HepG2 (cell line): Measurements from ENCODE around the gene SLC6A4. TPM values are rescaled to one million over a fixed set of nuclear protein-coding genes. Genes with fewer than 3 reads are reported as not detected.
A peak's percentile ranks its signal among the peaks of the same experiment; 100 is the strongest.

Source experiments
- AGO2 ChIP-seq: fragments of 200-400 bp; formaldehyde crosslinking; optimal IDR thresholded peaks from 2 replicates; pipeline ENCODE3; 2017; ENCODE audit warnings: mild to moderate bottlenecking, low read depth, low read length, moderate library complexity
- GTF3A ChIP-seq: sonication (generic); formaldehyde crosslinking; conservative IDR thresholded peaks from 2 replicates; pipeline ENCODE4 v1.4.0; 2020; ENCODE audit warnings: mild to moderate bottlenecking, missing genetic modification reagents
- GZF1 ChIP-seq: sonication (generic); formaldehyde crosslinking; IDR thresholded peaks from 2 replicates; pipeline ENCODE4 v1.5.1; 2020; ENCODE audit warnings: mild to moderate bottlenecking, missing genetic modification reagents
- HOXA7 ChIP-seq: sonication (generic); formaldehyde crosslinking; IDR thresholded peaks from 2 replicates; pipeline ENCODE4 v1.8.1; 2022; ENCODE audit warnings: mild to moderate bottlenecking, missing genetic modification reagents, moderate library complexity
- MAFK ChIP-seq, 2 experiments: IDR thresholded peaks in 1 of 2; conservative IDR thresholded peaks in 1 of 2; 2 replicates each; pipeline ENCODE4 v1.6.1; 2011; ENCODE audit warnings: improper control_type of control experiment in 2 of 2, low read length in 2 of 2
- NR1H2 ChIP-seq: sonication (generic); formaldehyde crosslinking; IDR thresholded peaks from 2 replicates; pipeline ENCODE4 v1.8.1; 2022; ENCODE audit warnings: low read depth, missing genetic modification reagents, borderline replicate concordance
- PAF1 ChIP-seq: IDR thresholded peaks from 2 replicates; pipeline ENCODE4 v1.6.1; 2016; ENCODE audit warnings: missing genetic modification reagents, missing compliant biosample characterization
- PAWR ChIP-seq: sonication (generic); formaldehyde crosslinking; IDR thresholded peaks from 2 replicates; pipeline ENCODE4 v1.4.0; 2020; ENCODE audit warnings: missing genetic modification reagents, mild to moderate bottlenecking, borderline replicate concordance
- SIX4 ChIP-seq: sonication (generic); formaldehyde crosslinking; IDR thresholded peaks from 2 replicates; pipeline ENCODE4 v1.4.0; 2020; ENCODE audit warnings: missing genetic modification reagents
- SNAPC2 ChIP-seq: sonication (generic); formaldehyde crosslinking; IDR thresholded peaks from 2 replicates; pipeline ENCODE4 v1.8.1; 2022; ENCODE audit warnings: mild to moderate bottlenecking, missing genetic modification reagents
- ZBTB20 ChIP-seq: sonication (generic); formaldehyde crosslinking; IDR thresholded peaks from 2 replicates; pipeline ENCODE4 v1.8.1; 2023; ENCODE audit warnings: missing genetic modification reagents, low read depth, mild to moderate bottlenecking, borderline replicate concordance
- ZBTB3 ChIP-seq: sonication (generic); formaldehyde crosslinking; IDR thresholded peaks from 2 replicates; pipeline ENCODE4 v1.4.0; 2020; ENCODE audit warnings: low read depth, mild to moderate bottlenecking, moderate library complexity, missing genetic modification reagents, borderline replicate concordance
- ZNF143 ChIP-seq: sonication (generic); formaldehyde crosslinking; IDR thresholded peaks from 2 replicates; pipeline ENCODE4 v1.4.0; 2020; ENCODE audit warnings: missing genetic modification reagents
- ZNF180 ChIP-seq: sonication (generic); formaldehyde crosslinking; IDR thresholded peaks from 2 replicates; pipeline ENCODE4 v1.4.0; 2020; ENCODE audit warnings: low read depth, missing genetic modification reagents, borderline replicate concordance
- ZNF547 ChIP-seq: sonication (generic); formaldehyde crosslinking; IDR thresholded peaks from 2 replicates; pipeline ENCODE4 v1.5.1; 2020; ENCODE audit warnings: mild to moderate bottlenecking, missing genetic modification reagents
- polyA plus RNA-seq, 8 experiments: library from polyadenylated mRNA; depleted of rRNA in 3 of 8; stranded (reverse) in 7 of 8; unstranded in 1 of 8; fragments of >200 nt; fragmentation: Illumina TruSeq in 4 of 8; extraction: Trizol in 4 of 8; gene quantifications; 2 replicates each; pipeline versions ENCODE4 v1.2.1 to v1.2.3, GENCODE V29; 2011 to 2016; ENCODE audit warnings: low read depth in 4 of 8, missing spikeins in 1 of 8, mixed read lengths in 1 of 8; ENCODE audit not compliant: insufficient read depth in 1 of 8
- total RNA-seq, 5 experiments: library from RNA; depleted of rRNA; stranded (reverse); fragments of >200 nt; fragmentation: Illumina TruSeq; extraction: Trizol; gene quantifications; 2 replicates each; pipeline ENCODE4 v1.2.3, GENCODE V29; 2016; ENCODE audit warnings: low read depth in 1 of 5
- TF ChIP-seq, protein P1 (sequence below): IDR thresholded peaks from 2 replicates; pipeline ENCODE4 v1.6.1; 2016; ENCODE audit warnings: mild to moderate bottlenecking, missing biosample characterization, missing genetic modification reagents
- TF ChIP-seq, protein P2 (sequence below): IDR thresholded peaks from 2 replicates; pipeline ENCODE4 v1.6.1; 2016; ENCODE audit warnings: low read depth, missing genetic modification reagents, missing compliant biosample characterization
- TF ChIP-seq, protein P3 (sequence below): IDR thresholded peaks from 2 replicates; pipeline ENCODE4 v1.6.1; 2016; ENCODE audit warnings: low read depth, borderline replicate concordance
- TF ChIP-seq, protein P4 (sequence below): sonication (generic); formaldehyde crosslinking; IDR thresholded peaks from 2 replicates; pipeline ENCODE4 v1.5.1; 2020; ENCODE audit warnings: mild to moderate bottlenecking, missing genetic modification reagents, borderline replicate concordance
- TF ChIP-seq, protein P5 (sequence below): sonication (generic); formaldehyde crosslinking; IDR thresholded peaks from 2 replicates; pipeline ENCODE4 v1.4.0; 2020; ENCODE audit warnings: missing genetic modification reagents, borderline replicate concordance

SLC6A4 gene
- total and polyA plus RNA-seq, 2 of the 13 experiments (the other 11 are each of a cell fraction or from before 2014, with no cell fraction given) = 7.6 to 20.3 TPM

DNA sequence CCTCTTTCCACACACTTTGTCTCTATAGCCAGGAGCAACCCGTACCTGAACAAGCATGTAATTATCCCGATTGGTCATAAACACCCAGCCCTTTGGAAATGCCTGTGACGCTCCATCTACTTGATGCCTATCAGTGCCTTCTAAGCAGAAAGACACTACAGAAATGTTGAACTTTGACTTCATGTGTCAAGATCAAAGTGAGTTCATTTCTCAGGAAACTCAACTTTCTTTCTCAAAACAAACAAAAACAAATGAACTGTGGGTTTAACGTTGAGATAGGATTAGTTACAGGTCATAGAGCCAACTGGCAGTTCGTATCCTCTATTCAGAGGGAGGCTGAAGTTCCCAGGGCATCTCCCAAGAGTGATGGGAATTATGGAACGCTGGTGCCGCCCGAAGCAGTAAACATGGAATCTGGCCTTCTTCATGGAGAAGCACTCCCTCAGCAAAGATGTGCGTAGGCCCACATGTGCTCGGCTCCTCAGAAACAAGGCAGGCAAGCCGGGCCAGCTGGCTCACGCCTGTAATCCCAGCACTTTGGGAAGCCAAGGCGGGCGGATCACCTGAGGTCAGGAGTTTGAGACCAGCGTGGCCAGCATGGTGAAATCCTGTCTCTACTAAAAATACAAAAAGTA is 9.5 kb downstream of the SLC6A4 start (continued):
- TF ChIP-seq HOXA7 (CRISPR knock-in tag) (no peak), ZNF180 (CRISPR knock-in tag) (no peak), PAWR (CRISPR knock-in tag) (no peak), AGO2 (no peak), ZBTB20 (CRISPR knock-in tag) (no peak), ZNF547 (CRISPR knock-in tag) (no peak), NR1H2 (no peak), ZNF143 (CRISPR knock-in tag) (no peak), GZF1 (no peak), MAFK (conservative IDR thresholded peaks at IDR 0.05 in 1 of 2, IDR thresholded peaks at IDR 0.05 in 1 of 2; ENCODE audit: low read length in 2 of 2) (no peak), SIX4 (CRISPR knock-in tag) (peak; percentile 58; the same call in 1 of the 2 replicates), PAF1 (no peak), GTF3A (CRISPR knock-in tag) (no peak), ZBTB3 (CRISPR knock-in tag) (no peak), SNAPC2 (CRISPR knock-in tag) (peak; percentile 67; the same call in 1 of the 2 replicates)
- TF ChIP-seq, protein P1, sequence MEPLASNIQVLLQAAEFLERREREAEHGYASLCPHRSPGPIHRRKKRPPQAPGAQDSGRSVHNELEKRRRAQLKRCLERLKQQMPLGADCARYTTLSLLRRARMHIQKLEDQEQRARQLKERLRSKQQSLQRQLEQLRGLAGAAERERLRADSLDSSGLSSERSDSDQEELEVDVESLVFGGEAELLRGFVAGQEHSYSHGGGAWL = no peak
- TF ChIP-seq, protein P2, sequence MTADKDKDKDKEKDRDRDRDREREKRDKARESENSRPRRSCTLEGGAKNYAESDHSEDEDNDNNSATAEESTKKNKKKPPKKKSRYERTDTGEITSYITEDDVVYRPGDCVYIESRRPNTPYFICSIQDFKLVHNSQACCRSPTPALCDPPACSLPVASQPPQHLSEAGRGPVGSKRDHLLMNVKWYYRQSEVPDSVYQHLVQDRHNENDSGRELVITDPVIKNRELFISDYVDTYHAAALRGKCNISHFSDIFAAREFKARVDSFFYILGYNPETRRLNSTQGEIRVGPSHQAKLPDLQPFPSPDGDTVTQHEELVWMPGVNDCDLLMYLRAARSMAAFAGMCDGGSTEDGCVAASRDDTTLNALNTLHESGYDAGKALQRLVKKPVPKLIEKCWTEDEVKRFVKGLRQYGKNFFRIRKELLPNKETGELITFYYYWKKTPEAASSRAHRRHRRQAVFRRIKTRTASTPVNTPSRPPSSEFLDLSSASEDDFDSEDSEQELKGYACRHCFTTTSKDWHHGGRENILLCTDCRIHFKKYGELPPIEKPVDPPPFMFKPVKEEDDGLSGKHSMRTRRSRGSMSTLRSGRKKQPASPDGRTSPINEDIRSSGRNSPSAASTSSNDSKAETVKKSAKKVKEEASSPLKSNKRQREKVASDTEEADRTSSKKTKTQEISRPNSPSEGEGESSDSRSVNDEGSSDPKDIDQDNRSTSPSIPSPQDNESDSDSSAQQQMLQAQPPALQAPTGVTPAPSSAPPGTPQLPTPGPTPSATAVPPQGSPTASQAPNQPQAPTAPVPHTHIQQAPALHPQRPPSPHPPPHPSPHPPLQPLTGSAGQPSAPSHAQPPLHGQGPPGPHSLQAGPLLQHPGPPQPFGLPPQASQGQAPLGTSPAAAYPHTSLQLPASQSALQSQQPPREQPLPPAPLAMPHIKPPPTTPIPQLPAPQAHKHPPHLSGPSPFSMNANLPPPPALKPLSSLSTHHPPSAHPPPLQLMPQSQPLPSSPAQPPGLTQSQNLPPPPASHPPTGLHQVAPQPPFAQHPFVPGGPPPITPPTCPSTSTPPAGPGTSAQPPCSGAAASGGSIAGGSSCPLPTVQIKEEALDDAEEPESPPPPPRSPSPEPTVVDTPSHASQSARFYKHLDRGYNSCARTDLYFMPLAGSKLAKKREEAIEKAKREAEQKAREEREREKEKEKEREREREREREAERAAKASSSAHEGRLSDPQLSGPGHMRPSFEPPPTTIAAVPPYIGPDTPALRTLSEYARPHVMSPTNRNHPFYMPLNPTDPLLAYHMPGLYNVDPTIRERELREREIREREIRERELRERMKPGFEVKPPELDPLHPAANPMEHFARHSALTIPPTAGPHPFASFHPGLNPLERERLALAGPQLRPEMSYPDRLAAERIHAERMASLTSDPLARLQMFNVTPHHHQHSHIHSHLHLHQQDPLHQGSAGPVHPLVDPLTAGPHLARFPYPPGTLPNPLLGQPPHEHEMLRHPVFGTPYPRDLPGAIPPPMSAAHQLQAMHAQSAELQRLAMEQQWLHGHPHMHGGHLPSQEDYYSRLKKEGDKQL (CRISPR knock-in tag) = no peak
- TF ChIP-seq, protein P3, sequence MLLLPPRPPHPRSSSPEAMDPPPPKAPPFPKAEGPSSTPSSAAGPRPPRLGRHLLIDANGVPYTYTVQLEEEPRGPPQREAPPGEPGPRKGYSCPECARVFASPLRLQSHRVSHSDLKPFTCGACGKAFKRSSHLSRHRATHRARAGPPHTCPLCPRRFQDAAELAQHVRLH = no peak
- TF ChIP-seq, protein P4, sequence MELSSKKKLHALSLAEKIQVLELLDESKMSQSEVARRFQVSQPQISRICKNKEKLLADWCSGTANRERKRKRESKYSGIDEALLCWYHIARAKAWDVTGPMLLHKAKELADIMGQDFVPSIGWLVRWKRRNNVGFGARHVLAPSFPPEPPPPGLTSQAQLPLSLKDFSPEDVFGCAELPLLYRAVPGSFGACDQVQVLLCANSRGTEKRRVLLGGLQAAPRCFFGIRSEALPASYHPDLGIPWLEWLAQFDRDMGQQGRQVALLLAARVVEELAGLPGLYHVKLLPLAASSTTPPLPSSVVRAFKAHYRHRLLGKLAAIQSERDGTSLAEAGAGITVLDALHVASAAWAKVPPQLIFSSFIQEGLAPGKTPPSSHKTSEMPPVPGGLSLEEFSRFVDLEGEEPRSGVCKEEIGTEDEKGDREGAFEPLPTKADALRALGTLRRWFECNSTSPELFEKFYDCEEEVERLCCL = no peak
- TF ChIP-seq, protein P5, sequence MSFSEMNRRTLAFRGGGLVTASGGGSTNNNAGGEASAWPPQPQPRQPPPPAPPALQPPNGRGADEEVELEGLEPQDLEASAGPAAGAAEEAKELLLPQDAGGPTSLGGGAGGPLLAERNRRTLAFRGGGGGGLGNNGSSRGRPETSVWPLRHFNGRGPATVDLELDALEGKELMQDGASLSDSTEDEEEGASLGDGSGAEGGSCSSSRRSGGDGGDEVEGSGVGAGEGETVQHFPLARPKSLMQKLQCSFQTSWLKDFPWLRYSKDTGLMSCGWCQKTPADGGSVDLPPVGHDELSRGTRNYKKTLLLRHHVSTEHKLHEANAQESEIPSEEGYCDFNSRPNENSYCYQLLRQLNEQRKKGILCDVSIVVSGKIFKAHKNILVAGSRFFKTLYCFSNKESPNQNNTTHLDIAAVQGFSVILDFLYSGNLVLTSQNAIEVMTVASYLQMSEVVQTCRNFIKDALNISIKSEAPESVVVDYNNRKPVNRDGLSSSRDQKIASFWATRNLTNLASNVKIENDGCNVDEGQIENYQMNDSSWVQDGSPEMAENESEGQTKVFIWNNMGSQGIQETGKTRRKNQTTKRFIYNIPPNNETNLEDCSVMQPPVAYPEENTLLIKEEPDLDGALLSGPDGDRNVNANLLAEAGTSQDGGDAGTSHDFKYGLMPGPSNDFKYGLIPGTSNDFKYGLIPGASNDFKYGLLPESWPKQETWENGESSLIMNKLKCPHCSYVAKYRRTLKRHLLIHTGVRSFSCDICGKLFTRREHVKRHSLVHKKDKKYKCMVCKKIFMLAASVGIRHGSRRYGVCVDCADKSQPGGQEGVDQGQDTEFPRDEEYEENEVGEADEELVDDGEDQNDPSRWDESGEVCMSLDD (CRISPR knock-in tag) = no peak
